ENCODE data around the gene SORT1.

- TF ChIP-seq, protein P1, sequence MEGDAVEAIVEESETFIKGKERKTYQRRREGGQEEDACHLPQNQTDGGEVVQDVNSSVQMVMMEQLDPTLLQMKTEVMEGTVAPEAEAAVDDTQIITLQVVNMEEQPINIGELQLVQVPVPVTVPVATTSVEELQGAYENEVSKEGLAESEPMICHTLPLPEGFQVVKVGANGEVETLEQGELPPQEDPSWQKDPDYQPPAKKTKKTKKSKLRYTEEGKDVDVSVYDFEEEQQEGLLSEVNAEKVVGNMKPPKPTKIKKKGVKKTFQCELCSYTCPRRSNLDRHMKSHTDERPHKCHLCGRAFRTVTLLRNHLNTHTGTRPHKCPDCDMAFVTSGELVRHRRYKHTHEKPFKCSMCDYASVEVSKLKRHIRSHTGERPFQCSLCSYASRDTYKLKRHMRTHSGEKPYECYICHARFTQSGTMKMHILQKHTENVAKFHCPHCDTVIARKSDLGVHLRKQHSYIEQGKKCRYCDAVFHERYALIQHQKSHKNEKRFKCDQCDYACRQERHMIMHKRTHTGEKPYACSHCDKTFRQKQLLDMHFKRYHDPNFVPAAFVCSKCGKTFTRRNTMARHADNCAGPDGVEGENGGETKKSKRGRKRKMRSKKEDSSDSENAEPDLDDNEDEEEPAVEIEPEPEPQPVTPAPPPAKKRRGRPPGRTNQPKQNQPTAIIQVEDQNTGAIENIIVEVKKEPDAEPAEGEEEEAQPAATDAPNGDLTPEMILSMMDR (IDR thresholded peaks at IDR 0.05): no peak
- no peak for TF ChIP-seq POLR2A (IDR thresholded peaks at IDR 0.05)
These were observed 95.8 kb downstream of the SORT1 start for GRCh38 chr1:109301874-109302273.
